NCI-H2171 treated with DMSO at 0.1 percent for 48 hours (cell line): ENCODE measurements around the gene ABLIM3.

Source experiments
- DNase-seq: peaks from one replicate; lab custom pipeline; 2025; lab: John Stamatoyannopoulos, UW

Gene ABLIM3

GRCh38 chr5:149309354-149309753 is 168.1 kb downstream of the ABLIM3 start:
- no peak for DNase-seq
